ENCODE results near the gene CLVS2.

Gene CLVS2

GRCh38 chr6:123089226-123089625 lies 93.2 kb downstream of the CLVS2 start:
- no peak for TF ChIP-seq ZFX (IDR thresholded peaks at IDR 0.05)
- no peak for TF ChIP-seq CTCF (conservative IDR thresholded peaks at IDR 0.05)
- H3K27ac ChIP-seq: no peak overlapping the region

GRCh38 chr6:123091091-123091895 lies 95.3 kb downstream of the CLVS2 start:
- H3K27ac ChIP-seq: no peak overlapping the region

GRCh38 chr6:123091896-123092271 lies 95.8 kb downstream of the CLVS2 start:
- no peak overlapping the region for H3K27ac ChIP-seq

More at GRCh38 chr6:123091091-123091895, 95.3 kb downstream of the CLVS2 start:
- no peak for TF ChIP-seq ZFX (IDR thresholded peaks at IDR 0.05)

GRCh38 chr6:123094795-123095194 lies 98.8 kb downstream of the CLVS2 start:
- no peak overlapping the region for H3K27ac ChIP-seq
- TF ChIP-seq ZFX (IDR thresholded peaks at IDR 0.05) (no peak), CTCF (conservative IDR thresholded peaks at IDR 0.05) (no peak)

More at GRCh38 chr6:123091896-123092271, 95.8 kb downstream of the CLVS2 start:
- TF ChIP-seq CTCF (conservative IDR thresholded peaks at IDR 0.05): no peak
- TF ChIP-seq ZFX (IDR thresholded peaks at IDR 0.05): no peak

GRCh38 chr6:123105561-123105960 lies 109.5 kb downstream of the CLVS2 start:
- H3K27ac ChIP-seq: no peak overlapping the region
- TF ChIP-seq ZFX (IDR thresholded peaks at IDR 0.05): no peak
- TF ChIP-seq CTCF (conservative IDR thresholded peaks at IDR 0.05): no peak

- TF ChIP-seq ZFX (IDR thresholded peaks at IDR 0.05) (no peak), CTCF (conservative IDR thresholded peaks at IDR 0.05) (no peak)
- no peak overlapping the region for H3K27ac ChIP-seq
These were observed 120.3 kb downstream of the CLVS2 start for GRCh38 chr6:123116370-123116769.

- TF ChIP-seq CTCF (conservative IDR thresholded peaks at IDR 0.05) (no peak), ZFX (IDR thresholded peaks at IDR 0.05) (no peak)
- no peak overlapping the region for H3K27ac ChIP-seq
These were observed 121.3 kb downstream of the CLVS2 start for GRCh38 chr6:123117145-123117908.

All from C4-2B (cell line).